GM19025 (cell line): ENCODE measurements around the gene AHDC1.
A peak's percentile ranks its signal among the peaks of the same experiment; 100 is the strongest.
"Not testable (repeated sequence)": the region's sequence is repeated elsewhere in the genome, so short reads cannot be mapped to it uniquely, and the experiment has no call there.

ENCODE experiments used
- ATAC-seq: cut with Tn5 transposase; IDR thresholded peaks from one replicate; pipeline ENCODE4 v1.9.1; 2021; ENCODE audit warnings: mild to moderate bottlenecking, low read depth, moderate library complexity; ENCODE audit not compliant: unreplicated experiment

Gene AHDC1

DNA sequence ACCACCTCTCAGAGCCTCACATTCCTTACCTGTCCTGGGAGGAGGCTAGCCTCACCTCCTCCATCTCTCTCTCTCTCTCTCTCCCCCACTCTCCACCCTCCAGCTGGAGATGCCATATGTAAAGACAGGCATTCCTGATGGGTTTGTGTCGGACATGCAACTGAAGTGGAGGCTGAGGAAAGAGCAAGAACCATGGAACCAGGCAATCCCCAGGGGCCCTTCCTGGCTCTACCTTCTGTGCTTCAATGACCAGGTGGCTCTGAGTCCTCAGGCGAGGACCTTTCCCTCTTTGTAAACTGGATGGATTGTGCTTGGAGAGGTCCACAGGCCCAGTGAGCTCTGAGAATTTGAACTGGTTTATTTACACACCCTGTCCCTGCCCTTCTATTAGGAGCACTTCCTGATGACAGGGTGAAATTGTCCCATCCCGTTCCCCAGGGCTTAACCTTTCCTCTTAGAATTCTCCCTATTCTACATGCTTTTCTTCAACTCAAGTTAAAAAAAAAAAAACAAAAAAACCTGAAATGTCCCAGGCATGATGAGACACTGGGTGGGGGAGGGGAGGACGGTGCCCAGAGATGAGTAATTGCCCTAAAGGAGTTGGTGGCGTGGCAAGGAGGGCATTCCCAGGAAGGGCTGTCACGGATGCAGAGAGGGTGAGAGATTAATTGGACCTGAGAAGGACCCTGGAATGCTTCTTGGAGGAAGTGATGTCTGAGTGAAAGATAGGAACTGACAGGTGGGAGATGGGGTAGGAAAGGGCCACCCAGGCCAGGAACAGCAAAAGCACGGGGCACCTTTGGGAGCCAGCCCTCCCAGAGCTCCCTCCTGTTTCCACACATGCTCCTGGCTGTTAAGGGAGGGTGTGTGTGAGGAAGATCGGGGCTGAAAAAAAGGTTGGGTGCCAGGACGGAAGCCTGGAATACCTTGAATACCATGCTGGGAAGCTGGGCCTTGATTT is 63.8 kb downstream of the AHDC1 start:
- ATAC-seq, result no peak

DNA sequence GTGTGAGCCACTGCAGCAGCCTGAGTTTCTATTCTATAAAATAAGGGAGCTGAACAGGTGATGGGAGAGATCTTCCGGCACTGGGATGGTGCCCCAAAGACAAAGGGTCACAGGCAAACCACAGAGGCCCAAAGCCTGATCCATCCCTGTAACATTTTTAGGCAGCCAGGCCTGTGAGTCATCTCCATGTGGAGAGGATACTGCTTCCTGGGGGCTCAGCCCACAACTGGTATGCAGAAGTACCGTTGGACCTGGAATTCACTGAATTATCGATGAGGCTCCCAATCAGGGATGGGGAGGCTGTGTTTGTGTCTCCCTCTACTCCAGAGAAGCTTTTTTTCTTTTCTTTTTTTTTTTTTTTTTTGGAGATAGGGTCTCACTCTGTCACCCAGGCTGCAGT is 65.2 kb downstream of the AHDC1 start:
- ATAC-seq, result no peak

DNA sequence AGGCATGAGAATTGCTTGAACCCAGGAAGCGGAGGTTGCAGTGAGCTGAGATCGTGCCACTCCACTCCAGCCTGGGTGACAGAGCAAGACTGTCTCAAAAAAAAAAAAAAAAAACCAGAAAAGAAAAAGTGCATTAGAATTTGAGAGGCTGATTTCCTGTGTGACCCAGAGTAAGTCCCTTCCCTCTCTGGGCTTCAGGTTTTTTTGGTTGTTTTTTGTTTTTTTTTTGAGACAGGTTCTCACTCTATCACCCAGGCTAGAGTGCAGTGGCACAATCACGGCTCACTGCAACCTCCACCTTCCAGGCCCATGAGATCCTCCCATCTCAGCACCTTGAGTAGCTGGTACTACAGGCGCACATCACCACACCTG is 65.7 kb downstream of the AHDC1 start:
- ATAC-seq, result not testable (repeated sequence)

DNA sequence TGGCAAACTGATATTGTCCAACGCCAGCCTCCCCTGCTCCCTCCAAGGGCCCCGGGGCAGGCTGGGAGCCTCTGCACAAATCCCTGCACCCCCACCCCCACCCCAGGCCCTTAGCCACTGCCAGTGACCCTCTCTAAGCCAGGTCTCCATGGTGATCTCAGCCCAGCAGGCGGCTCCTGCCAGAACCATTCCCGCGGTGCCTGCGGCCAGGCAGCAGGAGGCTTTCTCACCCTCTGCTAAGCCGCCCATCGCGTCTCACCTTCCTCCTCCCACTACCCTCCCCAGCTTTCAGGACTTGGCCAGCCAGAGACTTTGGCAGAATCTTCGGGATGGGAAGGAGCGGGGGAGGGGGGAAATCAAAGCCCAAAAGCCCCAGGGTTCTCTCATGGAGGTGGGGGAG is 67.2 kb downstream of the AHDC1 start:
- ATAC-seq, result no peak

DNA sequence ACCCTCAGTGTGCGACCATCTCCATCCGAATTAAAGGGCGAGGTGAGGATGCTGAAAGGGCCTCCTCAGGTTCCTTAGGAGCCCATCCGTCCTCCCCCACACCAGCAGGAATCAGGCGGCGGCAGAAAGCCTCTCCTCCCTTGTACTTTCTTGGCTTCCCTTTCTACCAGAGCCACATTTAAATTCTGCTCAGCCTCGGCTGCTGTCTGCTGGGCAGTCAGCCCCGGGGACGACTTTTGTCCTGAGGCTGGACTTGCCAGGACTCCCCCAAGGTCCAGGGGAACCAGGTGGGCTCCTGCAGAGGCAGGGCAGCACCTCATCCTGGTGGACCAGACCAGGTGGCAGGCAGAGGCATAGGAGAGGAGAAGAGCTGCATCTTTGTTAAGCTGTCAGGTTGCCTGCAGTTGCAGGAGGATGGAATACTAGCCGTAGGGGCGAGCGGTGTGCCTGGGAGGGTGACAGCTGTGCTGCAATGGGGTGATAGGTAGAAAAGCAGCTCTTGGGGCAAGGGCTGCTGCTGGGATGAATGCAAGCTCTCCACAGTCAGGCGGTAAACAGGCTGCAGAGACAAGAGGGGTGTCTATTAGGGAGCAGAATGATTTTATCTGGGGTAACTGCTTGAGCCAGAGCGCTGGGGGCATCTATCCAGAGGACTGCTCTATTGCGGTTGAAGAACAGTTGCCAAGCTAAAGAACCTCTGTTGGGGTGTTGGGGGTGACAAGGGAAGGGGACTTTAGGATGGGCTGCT is 67.8 kb downstream of the AHDC1 start:
- ATAC-seq, result no peak

DNA sequence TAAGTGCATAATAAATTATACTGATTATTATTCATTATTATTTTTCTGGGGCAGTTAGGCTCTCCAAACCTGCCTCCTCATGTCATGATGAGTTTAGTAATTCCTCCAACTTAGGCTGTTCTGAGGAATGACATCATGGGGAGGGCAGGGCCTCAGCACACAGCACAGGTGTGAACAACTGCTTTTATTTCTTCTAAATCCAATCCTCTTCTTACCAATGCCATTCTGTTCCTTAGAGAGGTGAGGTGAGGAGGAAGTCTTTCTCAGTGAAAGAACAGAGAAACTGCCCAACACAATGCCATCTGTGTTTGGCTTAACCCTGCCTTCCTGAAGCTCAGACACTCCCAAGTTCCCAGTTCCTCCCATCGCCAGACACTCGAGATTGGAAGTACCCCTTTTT is 68.6 kb downstream of the AHDC1 start:
- ATAC-seq, result no peak

DNA sequence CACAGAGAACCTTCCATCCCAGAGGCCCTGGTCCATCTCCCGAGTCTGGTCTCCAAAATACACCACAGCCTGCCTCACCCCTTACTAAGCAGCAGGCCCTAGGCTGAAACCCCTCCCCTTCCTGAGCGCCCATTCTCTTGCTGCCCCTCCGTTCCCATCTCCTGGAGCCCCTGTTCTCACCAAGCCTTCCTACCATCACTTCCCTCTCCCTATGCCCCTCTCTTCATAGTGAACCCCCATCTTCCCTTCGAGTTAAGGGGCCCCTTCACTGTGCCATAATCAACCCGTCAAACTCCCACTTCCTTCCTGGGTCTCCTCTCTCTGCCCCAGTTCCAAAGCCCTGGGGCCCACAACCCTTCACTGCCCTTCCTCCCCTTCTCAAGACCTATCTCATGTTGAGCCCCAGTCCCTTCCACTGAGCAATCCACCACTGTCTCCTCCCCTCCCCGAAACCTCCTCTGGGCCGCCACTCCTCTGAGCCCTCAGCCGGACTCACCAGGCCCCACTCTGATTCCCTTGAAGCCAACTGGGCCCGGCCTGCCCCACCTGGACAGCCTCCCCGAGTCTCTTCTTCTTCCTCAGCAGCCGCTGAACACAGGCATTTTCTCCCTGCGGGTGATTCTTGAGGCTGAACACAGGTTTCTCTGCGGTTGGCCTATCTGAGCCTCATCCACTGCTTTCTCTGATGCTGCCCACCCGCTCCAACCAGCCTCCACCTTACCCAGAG is 71.8 kb downstream of the AHDC1 start:
- no peak for ATAC-seq

DNA sequence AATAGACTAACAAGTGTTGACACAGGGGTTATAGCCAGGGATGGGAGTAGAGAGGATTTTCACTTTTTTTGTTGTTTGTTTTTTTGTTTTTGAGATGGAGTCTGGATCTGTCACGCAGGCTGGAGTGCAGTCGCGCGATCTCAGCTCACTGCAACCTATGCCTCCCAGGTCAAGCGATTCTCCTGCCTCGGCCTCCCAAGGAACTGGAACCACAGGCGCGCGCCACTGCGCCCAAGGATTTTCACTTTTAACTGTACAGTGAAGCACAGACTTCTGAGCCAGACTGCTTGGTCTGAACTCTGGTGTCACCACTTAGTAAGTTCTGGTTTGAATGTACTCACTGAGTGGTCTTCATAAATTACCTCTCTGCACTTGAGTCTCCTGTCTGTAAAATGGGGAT is 73.8 kb downstream of the AHDC1 start:
- ATAC-seq, result no peak

DNA sequence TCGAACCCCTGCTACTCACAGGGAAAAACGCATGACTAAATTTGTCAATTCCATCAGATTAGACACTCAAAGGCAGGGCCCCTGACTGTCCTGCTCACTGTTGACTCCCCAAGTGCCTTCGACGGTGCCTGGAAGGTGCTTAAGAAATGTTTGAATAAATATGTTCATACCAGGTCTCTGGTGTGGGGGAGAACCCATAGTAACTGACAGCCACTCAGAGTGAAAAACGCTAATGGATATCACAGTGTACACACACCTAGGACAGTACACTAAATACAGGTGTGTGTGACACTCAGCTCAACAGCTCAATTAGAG is 74.3 kb downstream of the AHDC1 start:
- ATAC-seq, result no peak

DNA sequence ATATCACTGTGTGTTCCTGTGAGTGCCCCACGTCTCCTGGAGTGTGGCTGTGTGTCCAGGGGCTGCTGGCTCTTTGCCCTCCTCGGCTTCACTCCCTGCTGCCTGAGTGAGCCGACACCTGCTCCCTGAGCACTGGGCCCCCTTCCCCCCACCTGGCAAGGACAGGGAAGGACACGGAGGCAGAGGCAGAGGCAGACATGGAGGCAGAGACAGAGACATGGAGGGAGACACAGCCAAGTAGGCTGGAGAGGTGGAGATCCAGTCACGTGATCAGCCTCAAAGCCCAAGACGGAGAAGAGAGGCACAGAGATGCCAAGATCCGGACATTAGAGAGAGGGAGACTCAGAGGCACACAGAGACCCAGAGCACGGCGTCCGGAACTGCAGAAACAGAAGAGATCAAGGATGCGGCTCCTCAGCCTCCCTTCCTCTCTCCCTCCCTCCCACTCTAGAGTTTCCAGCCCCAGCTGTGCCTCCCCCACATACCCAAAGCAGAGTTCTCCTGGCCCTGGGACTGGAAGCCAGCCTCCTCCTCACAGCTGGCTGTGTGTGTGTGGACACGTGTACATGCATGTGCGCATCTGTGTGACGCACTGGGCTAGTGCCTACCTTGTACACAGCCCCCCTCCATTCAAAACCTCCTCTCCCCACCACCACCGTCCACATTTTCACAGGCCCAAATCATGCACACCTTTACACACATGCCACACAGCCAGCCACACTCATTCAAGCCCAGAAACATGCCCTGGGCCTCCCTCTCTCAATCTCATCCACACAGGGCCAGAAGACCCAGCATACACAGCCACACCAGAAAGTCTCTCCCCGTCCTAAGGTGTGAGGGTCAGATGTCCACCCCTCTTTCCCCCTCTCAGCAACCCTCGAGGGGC is 74.9 kb downstream of the AHDC1 start:
- no peak for ATAC-seq

DNA sequence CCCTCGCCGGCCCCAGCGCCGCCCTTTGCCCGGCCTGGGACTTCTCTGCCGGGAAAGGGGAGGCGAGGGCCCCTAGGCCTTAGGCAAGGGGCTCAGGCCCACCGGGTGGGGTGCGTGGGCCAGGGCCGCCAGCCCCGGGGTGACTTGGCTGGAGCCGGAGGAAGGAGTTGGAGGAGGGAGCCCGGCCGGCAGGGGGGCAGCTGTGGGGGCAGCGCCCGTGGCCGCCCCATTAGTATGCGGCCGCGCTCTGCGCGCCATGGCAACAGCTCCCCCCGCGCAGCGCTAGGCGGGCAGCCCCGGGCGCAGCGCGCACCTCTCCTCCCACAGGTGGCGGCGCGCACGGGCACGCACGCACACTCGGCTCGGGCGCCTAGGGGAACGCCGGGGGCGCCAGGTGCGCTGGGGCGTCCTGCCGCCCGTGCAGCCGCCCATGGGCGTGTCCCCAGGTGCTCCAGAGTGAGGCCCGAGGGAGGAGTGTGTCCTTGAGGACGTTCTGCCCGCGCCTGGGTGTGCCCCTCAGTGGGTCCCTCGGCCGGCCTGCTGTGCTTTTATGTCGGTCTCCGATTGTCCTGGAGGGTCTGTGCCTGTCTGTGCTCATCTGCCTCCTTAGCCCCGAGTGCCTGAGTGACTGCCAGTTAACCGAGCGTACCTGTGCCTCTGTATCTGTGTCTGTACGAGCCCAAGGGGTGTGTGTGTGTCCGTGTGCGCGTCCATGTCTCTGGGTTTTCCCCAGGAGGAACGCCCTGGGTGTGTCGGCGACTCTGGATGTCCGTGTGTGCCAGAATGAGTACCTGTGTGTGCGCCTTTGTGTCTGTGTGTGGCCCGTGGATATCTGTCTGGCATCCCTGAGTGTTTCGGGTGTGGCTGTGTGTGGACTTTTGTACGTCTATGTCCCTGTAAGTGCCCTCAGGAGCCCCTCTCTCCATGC is 75.8 kb downstream of the AHDC1 start:
- peak; percentile 39 for ATAC-seq

DNA sequence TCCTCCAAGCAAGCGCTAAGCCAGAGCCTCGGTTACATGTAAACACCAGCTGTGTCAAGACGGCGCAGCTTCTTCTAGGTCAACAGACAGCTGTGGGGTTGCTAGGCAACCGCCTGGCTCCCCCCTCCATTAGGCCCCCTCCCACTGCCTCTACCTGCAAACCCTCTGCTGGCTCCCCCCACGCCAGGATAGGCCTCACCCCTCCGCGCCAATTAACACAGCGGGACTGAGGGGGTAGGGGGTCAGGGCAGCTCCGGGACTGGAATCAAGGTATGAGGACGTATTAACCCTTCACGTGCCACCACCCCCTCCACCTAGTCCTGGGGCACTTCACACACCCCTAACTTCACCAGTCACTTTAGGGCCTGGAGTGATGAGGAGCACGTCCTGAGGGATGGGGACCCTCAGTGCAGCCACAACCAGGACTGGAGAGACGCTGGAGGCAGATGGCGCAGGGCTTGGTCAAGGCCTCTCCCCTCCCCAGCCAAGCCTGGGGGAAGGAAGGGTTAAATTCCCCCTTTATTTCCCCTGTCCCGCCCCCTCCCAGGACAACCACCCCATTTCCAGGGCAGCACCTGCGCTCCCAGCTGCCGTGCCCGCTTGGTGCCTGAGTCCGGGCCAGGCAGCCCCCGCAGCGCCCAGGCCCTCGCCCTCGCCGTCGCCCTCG is 76.6 kb downstream of the AHDC1 start:
- no peak for ATAC-seq

DNA sequence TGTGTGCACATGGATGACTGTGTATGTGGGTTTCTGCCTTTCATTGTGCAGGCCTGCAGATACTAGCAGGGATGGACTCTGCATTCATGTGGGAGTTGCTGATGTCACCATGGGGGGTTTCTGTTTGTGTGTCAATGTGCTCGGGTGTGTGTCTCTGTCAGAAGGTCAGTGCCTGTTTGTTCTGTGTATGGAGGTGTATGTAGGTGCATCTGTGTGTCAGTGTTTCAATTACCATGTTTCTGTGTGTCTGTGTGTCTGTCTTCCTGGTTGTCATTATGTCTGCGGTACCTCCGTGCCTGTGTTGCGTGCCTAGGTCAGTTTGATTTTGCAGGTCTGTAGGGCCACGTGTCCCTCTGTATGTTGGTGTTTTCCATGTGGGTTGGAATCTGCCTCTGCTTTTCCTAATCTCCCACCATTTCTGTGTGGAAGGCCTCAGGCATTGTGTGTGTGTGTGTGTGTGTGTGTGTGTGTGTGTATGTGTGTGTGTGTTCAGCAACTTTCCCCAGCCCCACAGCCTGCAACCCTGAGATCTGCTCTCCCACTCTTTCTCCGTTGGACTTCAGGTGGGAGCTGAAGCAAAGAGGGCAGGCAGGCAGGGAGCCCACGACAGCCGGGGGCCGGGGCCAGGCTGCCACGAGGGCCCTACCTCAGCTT is 77.2 kb downstream of the AHDC1 start:
- no peak for ATAC-seq

DNA sequence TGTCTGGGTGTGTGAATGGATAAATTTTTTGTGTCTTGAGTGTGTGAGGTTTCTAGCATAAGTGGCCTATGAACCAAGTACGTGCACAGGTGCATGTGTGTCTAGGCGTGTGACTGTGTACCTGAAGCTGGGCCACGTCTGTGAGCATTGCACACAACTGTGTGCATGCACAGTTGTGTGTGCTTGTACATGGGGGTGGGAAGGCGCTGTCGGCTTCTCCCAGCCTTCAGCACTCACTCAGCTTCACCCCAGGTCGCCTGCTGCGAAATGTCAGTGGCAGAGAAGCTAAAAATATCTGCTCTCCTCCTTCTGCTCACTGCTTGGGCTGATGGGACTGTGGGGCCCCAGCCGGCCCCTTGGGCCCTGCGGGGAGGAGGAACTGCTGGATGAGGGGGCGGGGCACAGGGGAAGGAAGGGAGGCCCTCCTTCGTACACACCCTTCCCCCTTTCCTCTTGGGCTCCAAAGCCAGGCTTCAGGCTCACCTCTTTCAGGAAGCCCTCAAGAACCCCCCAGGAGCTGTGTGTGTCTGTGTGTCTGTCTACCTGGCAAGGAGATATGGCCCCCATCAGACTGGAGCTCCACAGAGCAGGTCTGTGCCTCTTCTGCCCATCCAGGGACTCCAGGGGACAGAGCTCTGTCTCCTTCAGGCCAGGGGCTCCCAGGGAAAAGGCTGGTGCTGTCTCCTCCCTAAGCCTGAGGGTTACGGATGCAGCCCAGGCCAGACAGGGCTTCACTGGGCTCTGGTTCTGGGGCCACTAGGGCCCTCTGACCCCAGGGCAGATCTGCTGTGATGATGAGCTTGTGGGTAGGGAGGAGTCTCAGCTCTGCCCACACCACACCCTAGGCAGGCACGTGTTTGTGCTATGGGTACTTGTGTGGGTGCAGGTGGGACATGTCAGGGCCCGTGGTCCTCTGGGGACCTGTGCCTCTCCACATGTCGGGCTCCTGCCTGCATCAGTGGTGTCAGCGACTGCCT is 78.4 kb downstream of the AHDC1 start:
- peak; percentile 50 for ATAC-seq

DNA sequence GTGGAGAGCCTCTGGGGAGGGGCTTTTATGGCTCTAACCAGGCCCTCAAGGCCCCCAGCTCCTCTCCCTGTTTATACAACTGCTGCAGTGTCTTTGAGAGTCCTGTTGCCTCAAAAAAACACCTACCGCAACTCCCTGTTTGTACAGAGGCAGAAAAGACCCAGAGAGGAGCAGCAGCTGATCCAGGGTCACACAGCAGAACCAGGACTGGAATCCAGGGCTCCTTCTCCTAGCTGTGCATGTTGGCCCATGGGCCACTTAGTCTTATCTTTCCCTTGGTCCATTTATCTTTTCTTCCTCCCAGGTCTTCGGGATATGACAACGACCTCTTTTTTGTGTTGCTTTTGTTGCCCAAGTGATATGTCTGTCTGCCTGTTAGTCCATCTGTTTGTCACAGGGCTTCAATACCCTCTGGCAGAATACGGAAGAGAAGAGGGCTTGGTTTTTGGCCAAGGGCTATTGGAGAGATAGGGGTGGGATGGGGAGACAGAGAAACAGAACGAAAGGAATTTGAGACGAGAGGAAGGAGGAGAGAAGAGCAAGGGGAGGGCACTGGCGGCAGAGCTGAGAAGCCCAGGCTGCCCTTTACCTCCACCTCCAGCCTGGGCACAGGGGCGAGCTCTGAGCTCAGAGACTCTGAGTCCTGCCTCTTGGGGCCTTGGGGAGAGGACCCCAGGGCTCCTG is 80.5 kb downstream of the AHDC1 start:
- no peak for ATAC-seq
